Tibial nerve (tissue), 4 donors: ENCODE measurements around the gene DGKD. TPM values are rescaled to one million over a fixed set of nuclear protein-coding genes. Genes with fewer than 3 reads are reported as not detected.
A peak's percentile ranks its signal among the peaks of the same experiment; 100 is the strongest.

Source experiments
- DNase-seq, 2 donors: peaks; one replicate each; pipeline ENCODE4 v3.0.0-alpha.2; 2019; ENCODE audit warnings: low spot score in 2 of 2
- H3K27ac ChIP-seq, 4 donors: fragments of 200-600 bp; sonication (generic) in 3 of 4; one replicate each; pipeline ENCODE4 v1.5.1; 2017 to 2019; ENCODE audit warnings: mild to moderate bottlenecking in 1 of 4
- H3K27me3 ChIP-seq, 2 donors: fragments of 200-600 bp; sonication (generic) in 1 of 2; one replicate each; pipeline versions ENCODE4 v1.5.1 to v1.6.0; 2017 to 2019
- H3K36me3 ChIP-seq, 3 donors: fragments of 200-600 bp; sonication (generic); one replicate each; pipeline ENCODE4 v1.5.1; 2018 to 2019
- H3K4me1 ChIP-seq, 4 donors: fragments of 200-600 bp; sonication (generic) in 3 of 4; one replicate each; pipeline ENCODE4 v1.5.1; 2017 to 2019
- H3K4me3 ChIP-seq, 4 donors: fragments of 200-600 bp; sonication (generic) in 3 of 4; one replicate each; pipeline ENCODE4 v1.5.1; 2017 to 2019; ENCODE audit warnings: mild to moderate bottlenecking in 1 of 4, moderate library complexity in 1 of 4
- H3K9me3 ChIP-seq, 4 donors: fragments of 200-600 bp; sonication (generic) in 3 of 4; one replicate each; pipeline ENCODE4 v1.5.1; 2017 to 2019
- EP300 ChIP-seq, 2 donors: sonication (generic); formaldehyde crosslinking; IDR thresholded peaks; one replicate each; pipeline ENCODE4 v1.6.1; 2017; ENCODE audit warnings: antibody characterized with exemption in 2 of 2, mild to moderate bottlenecking in 1 of 2
- POLR2A ChIP-seq, 2 donors: fragments of 450-650 bp; IDR thresholded peaks; one replicate each; pipeline ENCODE4 v1.6.1; 2017; ENCODE audit warnings: antibody characterized with exemption in 2 of 2, mild to moderate bottlenecking in 2 of 2, moderate library complexity in 2 of 2
- WGBS, 2 donors: methylation state at CpG; one replicate each; pipeline ENCODE4 v1.1.5; 2018; 5-methylcytosine and 5-hydroxymethylcytosine counted together
- total RNA-seq, 4 donors: library from RNA; depleted of rRNA; stranded (reverse); fragments of >200 nt; gene quantifications; one replicate each; pipeline ENCODE4 v1.1.0, GENCODE V29; 2016
- TF ChIP-seq, protein P1 (sequence below), 5 experiments: fragments of 200-600 bp in 3 of 5; fragments of 450-650 bp in 2 of 5; sonication (generic) in 3 of 5; IDR thresholded peaks; one replicate each; pipeline ENCODE4 v1.5.1; 2016 to 2019; ENCODE audit warnings: antibody characterized with exemption in 5 of 5, mild to moderate bottlenecking in 3 of 5, moderate library complexity in 2 of 5

The DGKD gene
- total RNA-seq, 4 donors from 2014 or later: 6.5 to 11.7 (median 7.4) TPM

DNA sequence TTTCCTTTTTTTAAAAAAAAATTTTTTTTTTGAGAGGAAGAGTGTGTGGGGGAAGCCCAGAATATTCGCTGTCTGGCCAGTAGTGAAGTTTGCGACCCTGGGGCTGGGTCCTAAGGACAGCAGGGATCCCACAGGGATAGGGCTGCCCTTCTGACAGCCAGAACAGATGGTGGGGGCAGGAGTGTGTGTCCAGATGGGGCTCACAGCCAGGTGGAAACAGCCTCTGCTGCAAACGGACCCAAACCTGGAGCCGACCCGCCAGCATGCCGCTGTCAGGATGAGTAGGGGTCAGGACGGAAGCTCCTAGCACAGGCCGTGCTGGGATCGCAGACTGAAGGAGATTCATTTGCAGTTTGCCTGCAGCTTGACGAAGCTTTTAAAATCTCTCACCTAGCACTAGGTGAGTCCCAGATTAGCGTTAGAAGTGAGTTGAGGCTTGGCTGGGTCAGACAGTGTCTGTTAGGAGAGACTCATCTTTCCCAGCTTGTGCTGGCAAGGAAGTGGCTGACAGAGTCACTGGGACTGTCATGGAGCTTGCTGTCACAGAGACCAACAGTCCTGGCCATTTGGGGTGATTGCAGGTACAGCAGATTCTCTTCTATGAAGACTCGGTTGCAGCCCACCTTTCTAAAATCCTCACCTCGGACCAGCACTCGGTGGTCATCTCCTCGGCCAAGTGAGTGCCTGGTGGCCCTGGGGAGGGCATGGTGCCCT, 93.4 kb downstream of the DGKD start:
- TF ChIP-seq POLR2A (IDR thresholded peaks at IDR 0.05) (no peak), EP300 (IDR thresholded peaks at IDR 0.05) (no peak)
- TF ChIP-seq, protein P1, sequence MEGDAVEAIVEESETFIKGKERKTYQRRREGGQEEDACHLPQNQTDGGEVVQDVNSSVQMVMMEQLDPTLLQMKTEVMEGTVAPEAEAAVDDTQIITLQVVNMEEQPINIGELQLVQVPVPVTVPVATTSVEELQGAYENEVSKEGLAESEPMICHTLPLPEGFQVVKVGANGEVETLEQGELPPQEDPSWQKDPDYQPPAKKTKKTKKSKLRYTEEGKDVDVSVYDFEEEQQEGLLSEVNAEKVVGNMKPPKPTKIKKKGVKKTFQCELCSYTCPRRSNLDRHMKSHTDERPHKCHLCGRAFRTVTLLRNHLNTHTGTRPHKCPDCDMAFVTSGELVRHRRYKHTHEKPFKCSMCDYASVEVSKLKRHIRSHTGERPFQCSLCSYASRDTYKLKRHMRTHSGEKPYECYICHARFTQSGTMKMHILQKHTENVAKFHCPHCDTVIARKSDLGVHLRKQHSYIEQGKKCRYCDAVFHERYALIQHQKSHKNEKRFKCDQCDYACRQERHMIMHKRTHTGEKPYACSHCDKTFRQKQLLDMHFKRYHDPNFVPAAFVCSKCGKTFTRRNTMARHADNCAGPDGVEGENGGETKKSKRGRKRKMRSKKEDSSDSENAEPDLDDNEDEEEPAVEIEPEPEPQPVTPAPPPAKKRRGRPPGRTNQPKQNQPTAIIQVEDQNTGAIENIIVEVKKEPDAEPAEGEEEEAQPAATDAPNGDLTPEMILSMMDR (IDR thresholded peaks at IDR 0.05): no peak
- Histone ChIP-seq H3K9me3 (no peaks in the 10 kb centered on the region), H3K27me3 (no peaks in the 10 kb centered on the region), H3K27ac (no peak overlapping the region), H3K36me3 (peaks cover 0 to 79% (median 22%) of the 10 kb centered on the region in 3 donors), H3K4me3 (no peak overlapping the region), H3K4me1 (no peaks in the 10 kb centered on the region)
- no peak for DNase-seq
- 86 to 92% methylated on average over 15 of the region's 15 CpGs for WGBS, 2 donors

DNA sequence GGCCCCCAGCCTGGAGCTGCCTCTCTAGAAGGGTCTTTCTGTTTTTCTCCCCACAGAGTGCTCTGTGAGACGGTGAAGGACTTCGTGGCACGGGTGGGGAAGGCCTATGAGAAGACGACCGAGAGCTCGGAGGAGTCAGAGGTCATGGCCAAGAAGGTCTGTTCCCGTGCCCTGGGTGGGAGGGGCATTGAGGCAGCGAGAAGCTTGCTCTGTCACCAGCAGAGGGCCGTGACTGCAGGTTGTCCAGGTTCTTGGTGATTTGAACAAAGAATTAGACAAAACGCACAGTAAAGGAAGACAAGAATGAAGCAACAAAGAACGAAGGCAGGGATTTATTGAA, 93.9 kb downstream of the DGKD start:
- WGBS, 2 donors: 73 to 75% methylated on average over 11 of the region's 11 CpGs
- Histone ChIP-seq H3K27me3 (no peaks in the 10 kb centered on the region), H3K4me1 (no peaks in the 10 kb centered on the region), H3K9me3 (no peaks in the 10 kb centered on the region), H3K4me3 (no peak overlapping the region), H3K36me3 (peaks cover 0 to 84% (median 22%) of the 10 kb centered on the region in 3 donors), H3K27ac (no peak overlapping the region)
- no peak for DNase-seq
- TF ChIP-seq POLR2A (IDR thresholded peaks at IDR 0.05) (no peak), EP300 (IDR thresholded peaks at IDR 0.05) (no peak)
- TF ChIP-seq, protein P1 (IDR thresholded peaks at IDR 0.05): no peak

DNA sequence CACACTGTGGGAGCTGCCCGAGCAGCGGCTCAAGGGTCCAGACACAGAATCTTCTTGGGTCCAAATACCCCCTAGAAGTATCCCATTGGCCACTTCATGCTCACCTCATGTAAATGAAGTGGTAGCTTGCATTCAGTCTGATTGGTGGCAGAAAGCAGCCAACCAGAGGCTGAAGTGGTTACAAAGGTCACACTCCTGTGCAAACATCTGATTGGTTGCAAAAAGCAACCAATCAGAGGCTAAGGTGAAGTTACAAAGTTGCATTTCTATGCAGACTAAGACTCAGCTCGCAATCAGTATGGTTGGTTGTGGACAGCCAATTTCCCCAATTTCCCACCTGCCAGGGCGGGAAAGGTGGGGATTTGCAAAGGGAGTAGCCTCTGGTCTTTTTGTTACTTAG, 94.3 kb downstream of the DGKD start:
- peaks cover 0 to 88% (median 22%) of the 10 kb centered on the region in 3 donors for H3K36me3 ChIP-seq

DNA sequence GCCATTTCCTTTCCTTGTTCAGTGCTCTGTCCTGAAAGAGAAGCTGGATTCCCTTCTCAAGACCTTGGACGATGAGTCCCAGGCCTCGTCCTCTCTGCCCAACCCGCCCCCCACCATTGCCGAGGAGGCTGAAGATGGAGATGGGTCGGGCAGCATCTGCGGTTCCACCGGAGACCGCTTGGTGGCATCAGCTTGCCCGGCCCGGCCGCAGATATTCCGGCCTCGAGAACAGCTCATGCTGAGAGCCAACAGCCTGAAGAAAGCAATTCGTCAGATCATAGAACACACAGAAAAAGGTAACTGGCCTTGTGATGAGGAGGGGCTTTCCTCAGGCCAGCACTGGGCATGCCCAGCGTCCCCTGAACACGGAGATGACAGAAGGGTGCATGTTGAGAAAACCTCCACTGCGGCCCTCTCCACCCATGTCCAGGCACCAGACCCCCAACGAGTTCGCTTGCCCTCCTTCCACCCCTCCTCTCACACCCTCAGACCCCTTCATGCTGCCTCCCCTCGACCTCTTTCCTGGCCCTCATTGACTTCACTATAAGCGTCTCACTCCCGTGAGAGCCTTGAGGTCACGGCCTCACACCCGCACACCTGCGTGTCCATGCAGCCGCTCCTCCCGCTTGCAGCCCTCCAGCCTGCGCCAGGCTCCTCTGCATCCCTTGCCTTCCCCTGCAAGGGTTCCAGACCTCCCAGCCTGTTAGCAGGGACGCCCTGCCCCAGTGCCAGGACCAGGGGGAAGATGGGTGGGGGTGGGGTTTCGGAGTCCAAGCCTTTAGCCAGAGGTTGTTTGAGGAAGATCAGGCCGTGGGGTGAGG, 95.0 kb downstream of the DGKD start:
- H3K27me3 ChIP-seq: no peaks in the 10 kb centered on the region
- DNase-seq: no peak
- 59 to 70% methylated on average over 29 to 31 of the region's 31 CpGs for WGBS, 2 donors
- H3K36me3 ChIP-seq: peaks cover 0 to 91% (median 22%) of the 10 kb centered on the region in 3 donors
- H3K9me3 ChIP-seq: no peaks in the 10 kb centered on the region
- H3K4me3 ChIP-seq: no peak overlapping the region
- no peak overlapping the region for H3K27ac ChIP-seq
- no peaks in the 10 kb centered on the region for H3K4me1 ChIP-seq
- TF ChIP-seq POLR2A (IDR thresholded peaks at IDR 0.05): no peak
- TF ChIP-seq, protein P1 (IDR thresholded peaks at IDR 0.05): peak; percentile 32 to 66 (median 62)

More for the DNA sequence above, 94.3 kb downstream of the DGKD start:
- no peaks in the 10 kb centered on the region for H3K9me3 ChIP-seq
- 88 to 96% methylated on average over 4 of the region's 4 CpGs for WGBS, 2 donors
- H3K4me1 ChIP-seq: no peaks in the 10 kb centered on the region
- H3K4me3 ChIP-seq: no peak overlapping the region
- no peaks in the 10 kb centered on the region for H3K27me3 ChIP-seq
- TF ChIP-seq, protein P1 (IDR thresholded peaks at IDR 0.05): no peak
- TF ChIP-seq POLR2A (IDR thresholded peaks at IDR 0.05): no peak
- TF ChIP-seq EP300 (IDR thresholded peaks at IDR 0.05): no peak
- DNase-seq: no peak
- H3K27ac ChIP-seq: no peak overlapping the region
